OCI-LY7 (cell line): ENCODE data around the gene S100A1. TPM values are rescaled to one million over a fixed set of nuclear protein-coding genes. Genes with fewer than 3 reads are reported as not detected.

Source experiments
- BruUV-seq: library from RNA; stranded (reverse); fragments of 400-500 nt; replicated peaks from 2 replicates; lab custom pipeline; 2021; lab: Mats Ljungman, UMichigan
- CTCF ChIA-PET: fragments of 300-600 bp; sonication (Branson Sonifier 250); formaldehyde crosslinking; loops from one replicate; lab custom pipeline; 2022; ENCODE audit warnings: antibody characterized with exemption; ENCODE audit not compliant: unreplicated experiment; lab: Charles Lee
- POLR2A ChIA-PET: fragments of 300-600 bp; sonication (Branson Sonifier 250); formaldehyde crosslinking; loops from one replicate; lab custom pipeline; 2022; ENCODE audit warnings: antibody characterized with exemption; lab: Charles Lee
- DNase-seq: peaks from one replicate; pipeline ENCODE4 v3.0.0-alpha.2; 2015; ENCODE audit warnings: low spot score
- H2AFZ ChIP-seq: fragments of 200-600 bp; sonication (generic), shearing (Covaris generic); 2 replicates; pipeline ENCODE4 v1.6.1; 2014; ENCODE audit warnings: mild to moderate bottlenecking, antibody characterized with exemption, low read length, moderate library complexity
- H3K27ac ChIP-seq: fragments of 200-600 bp; sonication (generic); 2 replicates; pipeline ENCODE4 v1.5.1; 2014; ENCODE audit warnings: mixed run types, low read depth, mild to moderate bottlenecking, moderate library complexity, low read length, inconsistent platforms; ENCODE audit not compliant: poor library complexity, severe bottlenecking
- H3K36me3 ChIP-seq: fragments of 200-600 bp; sonication (generic); 2 replicates; pipeline ENCODE4 v1.6.1; 2014; ENCODE audit warnings: mild to moderate bottlenecking, antibody characterized with exemption, low read length, moderate library complexity, mixed read lengths; ENCODE audit not compliant: insufficient read depth
- H3K4me1 ChIP-seq: fragments of 200-600 bp; sonication (generic); 2 replicates; pipeline ENCODE4 v1.5.1; 2014; ENCODE audit warnings: mild to moderate bottlenecking, low read length; ENCODE audit not compliant: insufficient read depth, poor library complexity, severe bottlenecking
- H3K4me2 ChIP-seq: fragments of 200-600 bp; sonication (generic); 2 replicates; pipeline ENCODE4 v1.6.1; 2014; ENCODE audit warnings: mild to moderate bottlenecking, low read length
- H3K4me3 ChIP-seq: fragments of 200-600 bp; sonication (generic); 2 replicates; pipeline ENCODE4 v1.5.1; 2014; ENCODE audit warnings: mild to moderate bottlenecking, low read depth, low read length; ENCODE audit not compliant: poor library complexity, severe bottlenecking
- H3K79me2 ChIP-seq: fragments of 200-600 bp; sonication (generic); 2 replicates; pipeline ENCODE4 v1.6.1; 2016; ENCODE audit warnings: low read depth, mild to moderate bottlenecking, low read length, moderate library complexity, mixed read lengths; ENCODE audit not compliant: insufficient read depth
- H3K9me2 ChIP-seq: fragments of 200-600 bp; sonication (generic); 2 replicates; pipeline ENCODE4 v1.6.1; 2016; ENCODE audit warnings: mild to moderate bottlenecking, low read length, mixed read lengths; ENCODE audit not compliant: insufficient read depth
- H3K9me3 ChIP-seq: fragments of 200-600 bp; sonication (generic); 2 replicates; pipeline ENCODE4 v1.6.1; 2014; ENCODE audit warnings: mild to moderate bottlenecking, mixed run types, low read length, mixed read lengths
- H4K20me1 ChIP-seq: fragments of 200-600 bp; sonication (generic); 2 replicates; pipeline ENCODE4 v1.6.1; 2014; ENCODE audit warnings: mild to moderate bottlenecking, antibody characterized with exemption, low read length, moderate library complexity, mixed read lengths; ENCODE audit not compliant: insufficient read depth
- CTCF ChIP-seq: fragments of 200-600 bp; sonication (generic); conservative IDR thresholded peaks from 2 replicates; pipeline ENCODE4 v1.5.1; 2014; ENCODE audit warnings: mild to moderate bottlenecking, antibody characterized with exemption, low read length, moderate library complexity, mixed read lengths
- EZH2phosphoT487 ChIP-seq: fragments of 200-600 bp; sonication (generic); IDR thresholded peaks from 2 replicates; pipeline ENCODE4 v1.6.1; 2018; ENCODE audit warnings: low read depth, borderline replicate concordance, mild to moderate bottlenecking, mixed run types, antibody characterized with exemption, low read length, moderate library complexity, mixed read lengths
- intact Hi-C: fragments of 100-400 bp; cut with micrococcal nuclease; formaldehyde crosslinking; loops from one replicate; pipeline ENCODE4 v1.10.0; 2022; ENCODE audit not compliant: unreplicated experiment
- total RNA-seq, 2 experiments: library from RNA; depleted of rRNA in 1 of 2; stranded (reverse); fragments of >200 nt in 1 of 2; shearing (Covaris generic) in 1 of 2; gene quantifications; 2 replicates each; pipeline ENCODE4 v1.2.3, GENCODE V29; 2014 to 2022

Gene S100A1
- total RNA-seq, 2 experiments from 2014 or later: not detected

GRCh38 chr1:153680120-153680403, 51.8 kb downstream of the S100A1 start:
- H3K9me3 ChIP-seq: no peaks in the 10 kb centered on the region
- no peak overlapping the region for H3K4me3 ChIP-seq
- intact Hi-C loops: no loop called here
- no peaks in the 10 kb centered on the region for H3K4me1 ChIP-seq
- BruUV-seq: no TSS peak
- no peaks in the 10 kb centered on the region for H3K79me2 ChIP-seq
- no peak overlapping the region; the same call in 1 of the 2 replicates for H3K4me2 ChIP-seq
- H3K36me3 ChIP-seq: no peaks in the 10 kb centered on the region
- no peak overlapping the region for H2AFZ ChIP-seq
- H3K27ac ChIP-seq: no peak overlapping the region
- no peak for DNase-seq
- ChIA-PET CTCF (no interaction called here), POLR2A (interaction anchor here (0.6 kb wide), 2 partner anchors 212 to 339 kb away, joined by 4 to 6 read pairs; no protein-coding TSS in a partner anchor)
- H4K20me1 ChIP-seq: no peaks in the 10 kb centered on the region
- no peak for TF ChIP-seq CTCF
- no peak for TF ChIP-seq EZH2phosphoT487
- no peaks in the 10 kb centered on the region for H3K9me2 ChIP-seq

Other genes starting within 250 kb of the S100A1 start
- gene S100A8, start 237.4 kb upstream of the S100A1 start, total RNA-seq (2014; rRNA removed; shearing (Covaris generic)): not detected in 2 replicates
- not detected in 2 replicates for gene S100A8, start 237.4 kb upstream of the S100A1 start, total RNA-seq (2022)
- not detected in 2 replicates for gene S100A7A, start 211.9 kb upstream of the S100A1 start, total RNA-seq (2014; rRNA removed; shearing (Covaris generic))
- gene S100A7A, start 211.9 kb upstream of the S100A1 start, total RNA-seq (2022): not detected in 2 replicates
- gene S100A7, start 167.8 kb upstream of the S100A1 start, total RNA-seq (2014; rRNA removed; shearing (Covaris generic)): not detected in 2 replicates
- gene S100A7, start 167.8 kb upstream of the S100A1 start, total RNA-seq (2022): not detected in 2 replicates
- not detected in 2 replicates for gene S100A6, start 92.4 kb upstream of the S100A1 start, total RNA-seq (2014; rRNA removed; shearing (Covaris generic))
- not detected in 2 replicates for gene S100A6, start 92.4 kb upstream of the S100A1 start, total RNA-seq (2022)
- gene S100A5, start 87.5 kb upstream of the S100A1 start, total RNA-seq (2014; rRNA removed; shearing (Covaris generic)): not detected in 2 replicates
- gene S100A5, start 87.5 kb upstream of the S100A1 start, total RNA-seq (2022): not detected in 2 replicates
- 1.6 and 3.6 TPM in 2 replicates for gene S100A4, start 82.6 kb upstream of the S100A1 start, total RNA-seq (2014; rRNA removed; shearing (Covaris generic))
- gene S100A4, start 82.6 kb upstream of the S100A1 start, total RNA-seq (2022): 0.53 and 1.9 TPM in 2 replicates
- gene S100A3, start 79.2 kb upstream of the S100A1 start, total RNA-seq (2014; rRNA removed; shearing (Covaris generic)): not detected in 2 replicates
- not detected in 2 replicates for gene S100A3, start 79.2 kb upstream of the S100A1 start, total RNA-seq (2022)
- not detected in 2 replicates for gene S100A2, start 62.6 kb upstream of the S100A1 start, total RNA-seq (2014; rRNA removed; shearing (Covaris generic))
- gene S100A2, start 62.6 kb upstream of the S100A1 start, total RNA-seq (2022): 1.4 TPM in 1 of 2 replicates, not detected in the other
- gene S100A16, start 15.3 kb upstream of the S100A1 start, total RNA-seq (2014; rRNA removed; shearing (Covaris generic)): not detected in 2 replicates
- 0.33 TPM in 1 of 2 replicates, not detected in the other for gene S100A16, start 15.3 kb upstream of the S100A1 start, total RNA-seq (2022)
- gene S100A14, start 12.1 kb upstream of the S100A1 start, total RNA-seq (2014; rRNA removed; shearing (Covaris generic)): not detected in 2 replicates
- gene S100A14, start 12.1 kb upstream of the S100A1 start, total RNA-seq (2022): not detected in 2 replicates
- 2.7 and 4.8 TPM in 2 replicates for gene S100A13, start 929 bp upstream of the S100A1 start, total RNA-seq (2014; rRNA removed; shearing (Covaris generic))
- 6.9 and 10.3 TPM in 2 replicates for gene S100A13, start 929 bp upstream of the S100A1 start, total RNA-seq (2022)
- 70.9 and 85.3 TPM in 2 replicates for gene CHTOP, start 5.6 kb downstream of the S100A1 start, total RNA-seq (2014; rRNA removed; shearing (Covaris generic))
- 106 and 107 TPM in 2 replicates for gene CHTOP, start 5.6 kb downstream of the S100A1 start, total RNA-seq (2022)
- gene SNAPIN, start 30.3 kb downstream of the S100A1 start, total RNA-seq (2014; rRNA removed; shearing (Covaris generic)): 33.2 and 44.5 TPM in 2 replicates
- 31.1 and 33.7 TPM in 2 replicates for gene SNAPIN, start 30.3 kb downstream of the S100A1 start, total RNA-seq (2022)
- 287 and 300 TPM in 2 replicates for gene ILF2, start 42.6 kb downstream of the S100A1 start, total RNA-seq (2014; rRNA removed; shearing (Covaris generic))
- gene ILF2, start 42.6 kb downstream of the S100A1 start, total RNA-seq (2022): 319 and 334 TPM in 2 replicates
- gene NPR1, start 50.3 kb downstream of the S100A1 start, total RNA-seq (2014; rRNA removed; shearing (Covaris generic)): 0.03 TPM in 1 of 2 replicates, not detected in the other
- gene NPR1, start 50.3 kb downstream of the S100A1 start, total RNA-seq (2022): not detected in 2 replicates
- 31.6 and 33.5 TPM in 2 replicates for gene INTS3, start 99.6 kb downstream of the S100A1 start, total RNA-seq (2014; rRNA removed; shearing (Covaris generic))
- gene INTS3, start 99.6 kb downstream of the S100A1 start, total RNA-seq (2022): 65.8 and 67.3 TPM in 2 replicates
- gene SLC27A3, start 147.0 kb downstream of the S100A1 start, total RNA-seq (2014; rRNA removed; shearing (Covaris generic)): 3.3 and 4.5 TPM in 2 replicates
- 7.7 and 10.2 TPM in 2 replicates for gene SLC27A3, start 147.0 kb downstream of the S100A1 start, total RNA-seq (2022)